Activated CD4-positive, CD25-positive, alpha-beta regulatory T cell (primary cell): ENCODE measurements around the gene DES.
A peak's percentile ranks its signal among the peaks of the same experiment; 100 is the strongest.

Experiments used
- DNase-seq, 4 experiments: peaks; one replicate each; lab custom pipeline; 2025; lab: John Stamatoyannopoulos, UW

The DES gene

GRCh38 chr2:219472629-219473187 is 54.5 kb downstream of the DES start:
- no peak for DNase-seq

- no peak for DNase-seq
Measured at GRCh38 chr2:219473511-219473910, 55.3 kb downstream of the DES start.

- DNase-seq, result no peak
Measured at GRCh38 chr2:219474285-219475060, 56.3 kb downstream of the DES start.

- DNase-seq, result no peak
Measured at GRCh38 chr2:219475278-219475677, 57.1 kb downstream of the DES start.

GRCh38 chr2:219475697-219476651 is 57.8 kb downstream of the DES start:
- peak; percentile 20 to 44 (median 21) for DNase-seq
